BLaER1 treated with 17β-estradiol and CSF1 and Interleukin-3, amounts not matched to agents 10 nM and 100 nM (cell line): ENCODE data around the gene PCNX1.
"Not testable (repeated sequence)": the region's sequence is repeated elsewhere in the genome, so short reads cannot be mapped to it uniquely, and the experiment has no call there.

Experiments used
- H3K27ac ChIP-seq, 11 experiments: shearing (Covaris generic); formaldehyde crosslinking; 2 replicates each; pipeline ENCODE4 v1.8.1; 2022
- H3K27me3 ChIP-seq, 11 experiments: shearing (Covaris generic); formaldehyde crosslinking; 2 replicates each; pipeline ENCODE4 v1.8.1; 2022
- H3K36me3 ChIP-seq, 11 experiments: shearing (Covaris generic); formaldehyde crosslinking; 2 replicates each; pipeline ENCODE4 v1.8.1; 2022
- H3K4me1 ChIP-seq, 10 experiments: shearing (Covaris generic); formaldehyde crosslinking; 2 replicates each; pipeline ENCODE4 v1.8.1; 2022
- H3K4me2 ChIP-seq, 11 experiments: shearing (Covaris generic); formaldehyde crosslinking; 2 replicates each; pipeline ENCODE4 v1.8.1; 2022
- H3K4me3 ChIP-seq, 10 experiments: shearing (Covaris generic); formaldehyde crosslinking; 2 replicates each; pipeline ENCODE4 v1.8.1; 2022
- H3K9ac ChIP-seq, 11 experiments: shearing (Covaris generic); formaldehyde crosslinking; 2 replicates each; pipeline ENCODE4 v1.8.1; 2022
- H3K9me3 ChIP-seq, 11 experiments: shearing (Covaris generic); formaldehyde crosslinking; replicated peaks in 1 of 11; 2 replicates each; pipeline ENCODE4 v1.8.1; 2022
- H4K20me1 ChIP-seq, 11 experiments: shearing (Covaris generic); formaldehyde crosslinking; 2 replicates each; pipeline ENCODE4 v1.8.1; 2022
- Cebpa-rat ChIP-seq, 11 experiments: shearing (Covaris generic); IDR thresholded peaks; 2 replicates each; pipeline ENCODE4 v1.8.1; 2022

The PCNX1 gene

GRCh38 chr14:70879448-70879847, 27.8 kb upstream of the PCNX1 start:
- Histone ChIP-seq H3K4me1 (peaks cover 29 to 42% (median 35%) of the 10 kb centered on the region in 10 experiments), H3K9ac (no peak overlapping the region), H4K20me1 (no peaks in the 10 kb centered on the region)

GRCh38 chr14:70880888-70881287, 26.4 kb upstream of the PCNX1 start:
- Histone ChIP-seq H3K27ac (peak overlapping the region in 1 of 11 experiments; percentile 30; a peak in 2 of 22 replicates), H3K4me1 (peaks cover 43 to 57% (median 49%) of the 10 kb centered on the region in 10 experiments), H3K9me3 (peaks cover 0 to 12% (median 4%) of the 10 kb centered on the region in 11 experiments; a peak in 5 of 22 replicates), H3K27me3 (peaks cover 0 to 62% (median 0%) of the 10 kb centered on the region in 11 experiments; a peak in 7 of 22 replicates), H3K4me2 (peak overlapping the region in 3 of 11 experiments; percentile 89 to 99 (median 93); a peak in 5 of 22 replicates)
- H3K4me3 ChIP-seq, H3K36me3 ChIP-seq, H3K9ac ChIP-seq, H4K20me1 ChIP-seq: not testable (repeated sequence)

More at GRCh38 chr14:70879448-70879847, 27.8 kb upstream of the PCNX1 start:
- no peak overlapping the region for H3K27ac ChIP-seq
- no peaks in the 10 kb centered on the region for H3K36me3 ChIP-seq
- TF ChIP-seq Cebpa-rat (IDR thresholded peaks at IDR 0.05), result no peak
- H3K4me3 ChIP-seq, result no peak overlapping the region
- peaks cover 0 to 20% (median 4%) of the 10 kb centered on the region in 11 experiments; a peak in 7 of 22 replicates for H3K9me3 ChIP-seq
- peaks cover 0 to 54% (median 0%) of the 10 kb centered on the region in 11 experiments; a peak in 6 of 22 replicates for H3K27me3 ChIP-seq
- H3K4me2 ChIP-seq, result peak overlapping the region in 3 of 11 experiments; percentile 2 to 29 (median 3); a peak in 5 of 22 replicates

GRCh38 chr14:70881549-70882177, 25.6 kb upstream of the PCNX1 start:
- Histone ChIP-seq H3K9ac (no peak overlapping the region), H3K4me1 (peaks cover 50 to 64% (median 57%) of the 10 kb centered on the region in 10 experiments), H3K4me2 (peak overlapping the region; percentile 67 to 99 (median 87)), H3K27ac (peak overlapping the region in 7 of 11 experiments; percentile 57 to 79 (median 70); a peak in 9 of 22 replicates), H3K36me3 (no peaks in the 10 kb centered on the region), H4K20me1 (no peaks in the 10 kb centered on the region), H3K27me3 (peaks cover 0 to 58% (median 0%) of the 10 kb centered on the region in 11 experiments; a peak in 7 of 22 replicates), H3K9me3 (peaks cover 0 to 7% (median 1%) of the 10 kb centered on the region in 11 experiments; a peak in 5 of 22 replicates), H3K4me3 (no peak overlapping the region)
- TF ChIP-seq Cebpa-rat (IDR thresholded peaks at IDR 0.05), result no peak

GRCh38 chr14:70882776-70883492, 24.3 kb upstream of the PCNX1 start:
- H3K27ac ChIP-seq, result peak overlapping the region; percentile 49 to 79 (median 68); a peak in 21 of 22 replicates
- peaks cover 0 to 4% (median 0%) of the 10 kb centered on the region in 11 experiments; a peak in 1 of 22 replicates for H4K20me1 ChIP-seq
- peaks cover 0 to 2% (median 0%) of the 10 kb centered on the region in 11 experiments; a peak in 1 of 22 replicates for H3K9me3 ChIP-seq
- peaks cover 0 to 58% (median 0%) of the 10 kb centered on the region in 11 experiments; a peak in 7 of 22 replicates for H3K27me3 ChIP-seq
- H3K4me2 ChIP-seq, result peak overlapping the region; percentile 67 to 99 (median 87)
- H3K4me3 ChIP-seq, result peak overlapping the region in 2 of 10 experiments; percentile 4 to 9; a peak in 3 of 20 replicates
- H3K36me3 ChIP-seq, result no peaks in the 10 kb centered on the region
- H3K4me1 ChIP-seq, result peaks cover 63 to 77% (median 70%) of the 10 kb centered on the region in 10 experiments
- H3K9ac ChIP-seq, result peak overlapping the region in 7 of 11 experiments; percentile 15 to 64 (median 24); a peak in 11 of 22 replicates
- peak in 2 of 11 experiments; percentile 11 to 41; a peak in 2 of 22 replicates for TF ChIP-seq Cebpa-rat (IDR thresholded peaks at IDR 0.05)

GRCh38 chr14:70884595-70885342, 22.5 kb upstream of the PCNX1 start:
- peak overlapping the region in 5 of 11 experiments; percentile 13 to 79 (median 69); a peak in 6 of 22 replicates for H3K27ac ChIP-seq
- no peak for TF ChIP-seq Cebpa-rat (IDR thresholded peaks at IDR 0.05)
- H3K4me2 ChIP-seq, result peak overlapping the region; percentile 67 to 99 (median 87); a peak in 19 of 22 replicates

GRCh38 chr14:70885343-70886022, 21.8 kb upstream of the PCNX1 start:
- no peaks in the 10 kb centered on the region for H3K36me3 ChIP-seq
- no peak overlapping the region; a peak in 1 of 22 replicates for H3K9ac ChIP-seq
- peak overlapping the region; percentile 67 to 99 (median 87) for H3K4me2 ChIP-seq
- peaks cover 76 to 96% (median 82%) of the 10 kb centered on the region in 10 experiments for H3K4me1 ChIP-seq
- peaks cover 0 to 4% (median 0%) of the 10 kb centered on the region in 11 experiments; a peak in 1 of 22 replicates for H4K20me1 ChIP-seq
- H3K27ac ChIP-seq, result peak overlapping the region in 8 of 11 experiments; percentile 53 to 87 (median 74); a peak in 10 of 22 replicates
- peaks cover 0 to 51% (median 0%) of the 10 kb centered on the region in 11 experiments; a peak in 7 of 22 replicates for H3K27me3 ChIP-seq
- no peak for TF ChIP-seq Cebpa-rat (IDR thresholded peaks at IDR 0.05)
- H3K4me3 ChIP-seq, result no peak overlapping the region
- no peaks in the 10 kb centered on the region for H3K9me3 ChIP-seq

More at GRCh38 chr14:70884595-70885342, 22.5 kb upstream of the PCNX1 start:
- Histone ChIP-seq H3K27me3 (peaks cover 0 to 55% (median 0%) of the 10 kb centered on the region in 11 experiments; a peak in 7 of 22 replicates), H3K4me3 (no peak overlapping the region), H3K4me1 (peaks cover 72 to 91% (median 81%) of the 10 kb centered on the region in 10 experiments), H3K9me3 (no peaks in the 10 kb centered on the region), H3K36me3 (no peaks in the 10 kb centered on the region), H4K20me1 (peaks cover 0 to 4% (median 0%) of the 10 kb centered on the region in 11 experiments; a peak in 1 of 22 replicates), H3K9ac (no peak overlapping the region; a peak in 1 of 22 replicates)

- H3K9me3 ChIP-seq, result no peaks in the 10 kb centered on the region
- H4K20me1 ChIP-seq, result peaks cover 0 to 4% (median 0%) of the 10 kb centered on the region in 11 experiments; a peak in 1 of 22 replicates
- H3K9ac ChIP-seq, result peak overlapping the region; percentile 11 to 81 (median 61); a peak in 19 of 22 replicates
- peak overlapping the region; percentile 67 to 99 (median 87) for H3K4me2 ChIP-seq
- no peak for TF ChIP-seq Cebpa-rat (IDR thresholded peaks at IDR 0.05)
- H3K36me3 ChIP-seq, result no peaks in the 10 kb centered on the region
- H3K4me1 ChIP-seq, result peaks cover 76 to 92% (median 80%) of the 10 kb centered on the region in 10 experiments
- peak overlapping the region in 8 of 10 experiments; percentile 1 to 41 (median 23); a peak in 9 of 20 replicates for H3K4me3 ChIP-seq
- H3K27ac ChIP-seq, result peak overlapping the region; percentile 53 to 87 (median 72)
- H3K27me3 ChIP-seq, result peaks cover 0 to 50% (median 0%) of the 10 kb centered on the region in 11 experiments; a peak in 7 of 22 replicates
Measured at GRCh38 chr14:70886421-70887206, 20.6 kb upstream of the PCNX1 start.
